HG02852 (cell line): ENCODE data around the gene PLCB1.

ENCODE experiments used
- ATAC-seq: cut with Tn5 transposase; IDR thresholded peaks from one replicate; pipeline ENCODE4 v1.9.1; 2021; ENCODE audit warnings: mild to moderate bottlenecking, moderate library complexity; ENCODE audit not compliant: unreplicated experiment

The PLCB1 gene

DNA sequence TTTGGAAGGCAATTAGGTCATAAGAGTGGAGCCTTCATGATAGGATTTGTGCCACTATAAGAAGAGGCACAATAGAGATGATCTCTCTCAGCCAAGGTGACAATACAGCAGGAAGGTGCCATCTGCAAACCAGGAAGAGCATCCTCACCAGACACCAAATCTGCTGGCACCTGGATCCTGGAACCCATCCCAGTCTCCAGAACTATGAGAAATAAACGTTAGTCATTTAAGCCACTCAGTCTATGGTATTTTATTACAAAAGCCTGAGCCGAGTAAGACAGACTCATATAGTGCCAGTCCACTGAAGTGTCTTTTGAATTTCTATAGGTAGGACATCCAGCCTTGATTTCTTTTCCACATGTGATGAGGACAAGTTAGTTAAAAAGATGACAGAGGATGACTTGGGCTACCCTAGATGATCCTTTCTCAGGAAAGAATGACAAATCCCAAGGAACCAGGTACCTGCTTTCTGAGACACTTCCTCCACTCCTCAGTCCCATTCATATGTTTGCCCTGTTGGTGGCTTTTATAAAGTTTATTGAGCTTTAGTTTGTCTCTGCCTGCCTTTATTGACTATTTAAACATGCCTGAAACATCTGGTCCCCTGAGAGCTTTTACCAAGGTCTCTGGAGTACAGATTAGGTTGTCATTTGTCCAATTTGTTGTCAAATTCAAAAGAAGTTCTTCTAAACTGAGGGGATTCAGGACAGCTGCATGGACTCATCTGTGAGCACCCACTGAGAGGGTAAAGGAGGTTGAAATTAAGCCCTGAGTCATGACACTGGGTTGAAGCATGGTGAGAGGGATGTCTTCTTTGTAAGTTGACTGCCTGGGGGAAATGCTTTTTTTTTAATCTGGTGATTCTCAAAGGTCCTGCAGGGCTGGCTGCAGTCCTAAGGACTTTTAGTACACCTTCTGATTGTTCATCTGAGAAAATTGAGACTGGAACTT, 771.9 kb downstream of the PLCB1 start:
- ATAC-seq, result no peak

- no peak for ATAC-seq
Measured at GRCh38 chr20:8909596-8909995, 777.5 kb downstream of the PLCB1 start.

DNA sequence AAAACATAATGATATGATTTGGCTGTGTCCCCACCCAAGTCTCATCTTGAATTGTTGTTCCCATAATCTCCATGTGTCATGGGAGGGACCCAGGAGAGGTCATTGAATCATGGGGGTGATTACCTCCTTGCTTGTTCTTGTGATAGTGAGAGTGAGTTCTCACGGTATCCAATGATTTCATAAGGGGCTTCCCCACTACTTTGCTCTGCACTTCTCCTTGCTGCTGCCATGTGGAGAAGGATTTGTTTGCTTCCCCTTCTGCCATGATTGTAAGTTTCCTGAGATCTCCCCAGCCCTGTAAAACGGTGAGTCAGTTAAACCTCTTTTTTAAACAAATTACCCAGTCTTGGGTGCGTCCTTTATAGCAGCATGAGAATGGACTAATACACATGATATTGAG, 780.0 kb downstream of the PLCB1 start:
- ATAC-seq, result no peak

- no peak for ATAC-seq
Measured at GRCh38 chr20:8912731-8913130, 780.7 kb downstream of the PLCB1 start.

- no peak for ATAC-seq
Measured at GRCh38 chr20:8913456-8913855, 781.4 kb downstream of the PLCB1 start.

- no peak for ATAC-seq
Measured at GRCh38 chr20:8914421-8914820, 782.4 kb downstream of the PLCB1 start.

GRCh38 chr20:8917084-8917483, 785.0 kb downstream of the PLCB1 start:
- ATAC-seq, result no peak

- no peak for ATAC-seq
Measured at GRCh38 chr20:8918145-8918544, 786.1 kb downstream of the PLCB1 start.

DNA sequence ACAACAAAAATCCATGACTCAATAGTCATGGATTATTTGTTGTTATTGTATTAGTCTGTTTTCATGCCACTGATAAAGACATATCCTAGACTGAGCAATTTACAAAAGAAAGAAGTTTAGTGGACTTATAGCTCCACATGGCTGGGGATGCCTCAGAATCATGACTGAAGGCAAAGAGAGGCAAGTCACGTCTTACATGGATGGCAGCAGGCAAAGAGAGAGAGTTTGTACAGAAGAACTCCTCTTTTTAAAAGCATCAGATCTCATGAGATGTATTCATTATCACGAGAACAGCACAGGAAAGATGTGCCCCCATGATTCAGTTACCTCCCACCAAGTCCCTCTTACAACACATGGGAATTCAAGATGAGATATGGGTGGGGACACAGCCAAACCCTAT, 792.5 kb downstream of the PLCB1 start:
- ATAC-seq, result no peak

- no peak for ATAC-seq
Measured at GRCh38 chr20:8930726-8931125, 798.7 kb downstream of the PLCB1 start.

- ATAC-seq, result no peak
Measured at GRCh38 chr20:8932192-8933165, 800.4 kb downstream of the PLCB1 start.

- ATAC-seq, result no peak
Measured at GRCh38 chr20:8933381-8933807, 801.3 kb downstream of the PLCB1 start.

DNA sequence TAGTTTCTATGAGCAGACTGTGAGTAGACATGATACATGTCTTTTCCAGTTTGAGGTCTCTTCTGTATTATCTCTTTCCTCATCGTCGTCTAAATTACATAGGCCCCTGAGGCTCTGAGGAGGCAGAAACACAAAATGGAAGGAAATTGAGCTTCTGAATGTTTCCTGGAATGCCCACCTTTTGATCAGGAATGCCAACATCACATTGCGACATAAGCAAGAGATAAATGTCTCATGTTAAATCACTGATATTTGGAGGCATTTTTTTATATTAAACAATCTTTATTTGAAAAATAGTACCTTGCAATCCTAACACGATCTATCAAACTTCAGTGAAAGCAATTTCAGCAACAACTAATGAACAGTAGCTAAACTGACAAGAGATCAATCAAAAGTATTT, 802.3 kb downstream of the PLCB1 start:
- no peak for ATAC-seq
